HL-60 (cell line): ENCODE measurements around the gene PKD1.

Source experiments
- POLR2AphosphoS5 ChIP-seq: IDR thresholded peaks from 2 replicates; pipeline ENCODE4 v1.6.1; 2012; ENCODE audit warnings: low read depth
- TF ChIP-seq, protein P1 (sequence below): IDR thresholded peaks from one replicate; pipeline ENCODE4 v1.5.1; 2011; ENCODE audit warnings: low read length, control low read depth, inconsistent platforms; ENCODE audit not compliant: insufficient read depth
- TF ChIP-seq, protein P2 (sequence below): IDR thresholded peaks from 2 replicates; pipeline ENCODE4 v1.6.1; 2012; ENCODE audit warnings: low read depth; ENCODE audit not compliant: insufficient replicate concordance

DNA sequence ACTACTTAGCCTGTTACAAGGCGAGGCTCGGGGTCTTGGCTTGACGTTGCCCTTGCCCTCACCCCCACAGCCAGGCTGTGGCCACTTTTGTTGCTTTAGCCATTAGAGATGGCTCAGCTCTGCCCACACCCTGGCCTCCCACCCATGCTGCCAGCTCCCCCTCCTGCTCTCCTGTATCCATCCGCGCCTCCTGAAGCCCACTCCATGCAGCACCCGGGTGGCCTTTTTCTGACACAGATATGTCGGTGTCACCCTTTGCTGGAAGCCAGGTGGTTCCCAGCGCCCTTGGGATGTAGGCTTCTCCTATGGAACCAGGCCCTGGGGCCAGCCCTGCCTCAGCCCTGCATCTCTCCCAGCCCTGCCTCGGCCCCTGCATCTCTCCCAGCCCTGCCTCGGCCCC lies 78.3 kb downstream of the PKD1 start:
- TF ChIP-seq, protein P1, sequence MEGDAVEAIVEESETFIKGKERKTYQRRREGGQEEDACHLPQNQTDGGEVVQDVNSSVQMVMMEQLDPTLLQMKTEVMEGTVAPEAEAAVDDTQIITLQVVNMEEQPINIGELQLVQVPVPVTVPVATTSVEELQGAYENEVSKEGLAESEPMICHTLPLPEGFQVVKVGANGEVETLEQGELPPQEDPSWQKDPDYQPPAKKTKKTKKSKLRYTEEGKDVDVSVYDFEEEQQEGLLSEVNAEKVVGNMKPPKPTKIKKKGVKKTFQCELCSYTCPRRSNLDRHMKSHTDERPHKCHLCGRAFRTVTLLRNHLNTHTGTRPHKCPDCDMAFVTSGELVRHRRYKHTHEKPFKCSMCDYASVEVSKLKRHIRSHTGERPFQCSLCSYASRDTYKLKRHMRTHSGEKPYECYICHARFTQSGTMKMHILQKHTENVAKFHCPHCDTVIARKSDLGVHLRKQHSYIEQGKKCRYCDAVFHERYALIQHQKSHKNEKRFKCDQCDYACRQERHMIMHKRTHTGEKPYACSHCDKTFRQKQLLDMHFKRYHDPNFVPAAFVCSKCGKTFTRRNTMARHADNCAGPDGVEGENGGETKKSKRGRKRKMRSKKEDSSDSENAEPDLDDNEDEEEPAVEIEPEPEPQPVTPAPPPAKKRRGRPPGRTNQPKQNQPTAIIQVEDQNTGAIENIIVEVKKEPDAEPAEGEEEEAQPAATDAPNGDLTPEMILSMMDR, result no peak
- TF ChIP-seq POLR2AphosphoS5, result no peak
- TF ChIP-seq, protein P2, sequence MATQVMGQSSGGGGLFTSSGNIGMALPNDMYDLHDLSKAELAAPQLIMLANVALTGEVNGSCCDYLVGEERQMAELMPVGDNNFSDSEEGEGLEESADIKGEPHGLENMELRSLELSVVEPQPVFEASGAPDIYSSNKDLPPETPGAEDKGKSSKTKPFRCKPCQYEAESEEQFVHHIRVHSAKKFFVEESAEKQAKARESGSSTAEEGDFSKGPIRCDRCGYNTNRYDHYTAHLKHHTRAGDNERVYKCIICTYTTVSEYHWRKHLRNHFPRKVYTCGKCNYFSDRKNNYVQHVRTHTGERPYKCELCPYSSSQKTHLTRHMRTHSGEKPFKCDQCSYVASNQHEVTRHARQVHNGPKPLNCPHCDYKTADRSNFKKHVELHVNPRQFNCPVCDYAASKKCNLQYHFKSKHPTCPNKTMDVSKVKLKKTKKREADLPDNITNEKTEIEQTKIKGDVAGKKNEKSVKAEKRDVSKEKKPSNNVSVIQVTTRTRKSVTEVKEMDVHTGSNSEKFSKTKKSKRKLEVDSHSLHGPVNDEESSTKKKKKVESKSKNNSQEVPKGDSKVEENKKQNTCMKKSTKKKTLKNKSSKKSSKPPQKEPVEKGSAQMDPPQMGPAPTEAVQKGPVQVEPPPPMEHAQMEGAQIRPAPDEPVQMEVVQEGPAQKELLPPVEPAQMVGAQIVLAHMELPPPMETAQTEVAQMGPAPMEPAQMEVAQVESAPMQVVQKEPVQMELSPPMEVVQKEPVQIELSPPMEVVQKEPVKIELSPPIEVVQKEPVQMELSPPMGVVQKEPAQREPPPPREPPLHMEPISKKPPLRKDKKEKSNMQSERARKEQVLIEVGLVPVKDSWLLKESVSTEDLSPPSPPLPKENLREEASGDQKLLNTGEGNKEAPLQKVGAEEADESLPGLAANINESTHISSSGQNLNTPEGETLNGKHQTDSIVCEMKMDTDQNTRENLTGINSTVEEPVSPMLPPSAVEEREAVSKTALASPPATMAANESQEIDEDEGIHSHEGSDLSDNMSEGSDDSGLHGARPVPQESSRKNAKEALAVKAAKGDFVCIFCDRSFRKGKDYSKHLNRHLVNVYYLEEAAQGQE, result no peak
